Epidermal melanocyte (primary cell): Measurements from ENCODE around the gene ABI3BP.
"Not testable (repeated sequence)": the region's sequence is repeated elsewhere in the genome, so short reads cannot be mapped to it uniquely, and the experiment has no call there.

Experiments used
- DNase-seq: peaks from one replicate; pipeline ENCODE4 v3.0.0; 2011; ENCODE audit warnings: low spot score; ENCODE audit not compliant: insufficient read length

ABI3BP gene, protein sequence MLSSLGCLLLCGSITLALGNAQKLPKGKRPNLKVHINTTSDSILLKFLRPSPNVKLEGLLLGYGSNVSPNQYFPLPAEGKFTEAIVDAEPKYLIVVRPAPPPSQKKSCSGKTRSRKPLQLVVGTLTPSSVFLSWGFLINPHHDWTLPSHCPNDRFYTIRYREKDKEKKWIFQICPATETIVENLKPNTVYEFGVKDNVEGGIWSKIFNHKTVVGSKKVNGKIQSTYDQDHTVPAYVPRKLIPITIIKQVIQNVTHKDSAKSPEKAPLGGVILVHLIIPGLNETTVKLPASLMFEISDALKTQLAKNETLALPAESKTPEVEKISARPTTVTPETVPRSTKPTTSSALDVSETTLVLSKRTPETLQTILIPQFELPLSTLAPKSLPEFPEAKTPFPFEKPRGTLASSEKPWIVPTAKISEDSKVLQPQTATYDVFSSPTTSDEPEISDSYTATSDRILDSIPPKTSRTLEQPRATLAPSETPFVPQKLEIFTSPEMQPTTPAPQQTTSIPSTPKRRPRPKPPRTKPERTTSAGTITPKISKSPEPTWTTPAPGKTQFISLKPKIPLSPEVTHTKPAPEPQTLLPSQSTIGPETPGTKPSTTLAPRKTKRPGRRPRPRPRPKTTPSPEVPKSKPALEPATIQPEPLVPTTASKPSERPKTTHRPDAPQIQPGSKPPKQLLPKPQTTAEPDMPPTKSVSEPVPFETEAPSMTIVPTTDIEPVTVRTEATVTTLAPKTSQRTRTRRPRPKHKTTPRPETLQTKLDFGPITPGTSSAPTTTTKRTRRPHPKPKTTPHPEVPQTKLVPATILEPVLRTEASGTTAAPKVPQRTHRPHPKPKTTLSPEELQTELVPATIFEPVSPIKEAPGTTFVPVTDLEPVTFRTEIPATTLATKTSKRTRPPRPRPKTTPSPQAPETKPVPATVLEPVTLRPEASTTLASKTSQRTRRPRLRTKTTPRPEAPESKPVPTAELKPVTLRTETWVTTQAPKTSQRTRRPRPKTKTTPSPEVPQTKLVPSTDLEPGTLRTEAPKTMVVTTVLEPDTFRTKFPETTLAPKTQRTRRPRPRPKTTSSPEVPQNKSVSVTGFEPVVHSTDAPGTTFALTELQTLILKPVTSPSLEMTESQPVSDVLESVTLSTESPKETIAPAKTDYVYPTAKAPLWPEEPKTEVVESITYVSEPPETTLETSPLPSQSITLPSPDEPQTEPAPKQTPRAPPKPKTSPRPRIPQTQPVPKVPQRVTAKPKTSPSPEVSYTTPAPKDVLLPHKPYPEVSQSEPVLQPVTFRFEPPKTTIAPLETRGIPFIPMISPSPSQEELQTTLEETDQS (N-terminal part only)

DNA sequence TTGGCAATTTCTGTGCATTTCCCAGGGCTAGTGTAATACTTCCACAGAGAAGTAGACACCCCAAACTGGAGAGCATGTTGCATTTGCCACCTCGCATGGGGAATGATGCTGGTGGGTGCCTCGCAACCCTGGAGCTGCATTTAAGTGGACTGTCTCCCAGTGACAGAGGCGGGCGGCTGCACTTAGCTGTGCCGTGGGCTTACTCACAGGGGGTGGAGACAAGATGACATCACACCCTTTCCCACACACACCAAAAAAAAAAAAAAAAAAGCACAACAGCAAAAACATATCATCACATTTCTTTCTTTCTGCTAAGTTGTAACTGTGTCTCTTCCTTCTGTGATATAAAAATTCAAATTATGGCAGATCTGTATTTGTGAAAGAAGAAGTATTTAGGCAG lies at the start of gene ABI3BP:
Gene ABI3BP, minus strand, starts transcription at position 113 of the 400 bp plus-strand sequence. Its CDS starts 37 bp downstream, at position 76.
- no peak for DNase-seq

DNA sequence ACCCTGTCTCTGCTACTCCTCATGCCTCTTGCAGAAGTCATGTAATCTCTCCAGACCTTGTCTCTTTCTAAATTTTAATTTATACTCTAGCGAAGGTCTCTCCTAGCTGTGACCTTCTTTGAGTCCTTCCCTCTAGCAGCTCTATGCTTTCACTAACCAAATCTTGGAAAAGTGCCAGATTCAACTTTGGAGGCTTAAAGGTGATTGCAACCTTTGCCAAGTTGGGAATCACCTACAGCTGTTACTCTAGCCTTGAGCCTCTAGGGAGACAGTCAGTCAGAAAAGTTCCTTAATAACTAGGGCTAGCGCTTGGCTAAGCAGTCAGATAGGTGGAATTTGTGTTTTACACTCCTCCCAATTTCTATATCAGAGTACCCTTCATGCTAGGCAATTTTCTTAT lies 46.1 kb upstream of the ABI3BP start:
- DNase-seq = no peak

DNA sequence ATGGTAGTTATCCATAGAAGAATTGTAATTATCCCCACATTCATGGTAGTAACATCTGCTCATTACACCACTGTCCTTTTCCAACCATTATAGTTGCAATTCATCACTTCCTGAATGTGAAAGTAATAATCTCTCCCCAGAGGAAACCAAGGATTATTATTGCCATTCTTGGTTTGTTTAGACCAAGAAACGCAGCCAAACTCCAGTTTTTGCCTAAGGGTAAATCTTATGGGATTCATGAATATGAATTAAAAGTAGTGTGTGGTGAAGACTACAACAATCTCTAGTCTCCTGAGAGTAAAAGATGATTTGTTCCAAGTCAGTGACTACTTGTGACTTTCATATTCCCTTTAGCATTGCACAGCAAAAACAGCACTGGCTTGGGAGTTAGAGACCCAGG lies 45.7 kb upstream of the ABI3BP start:
- peak; percentile 45 for DNase-seq

DNA sequence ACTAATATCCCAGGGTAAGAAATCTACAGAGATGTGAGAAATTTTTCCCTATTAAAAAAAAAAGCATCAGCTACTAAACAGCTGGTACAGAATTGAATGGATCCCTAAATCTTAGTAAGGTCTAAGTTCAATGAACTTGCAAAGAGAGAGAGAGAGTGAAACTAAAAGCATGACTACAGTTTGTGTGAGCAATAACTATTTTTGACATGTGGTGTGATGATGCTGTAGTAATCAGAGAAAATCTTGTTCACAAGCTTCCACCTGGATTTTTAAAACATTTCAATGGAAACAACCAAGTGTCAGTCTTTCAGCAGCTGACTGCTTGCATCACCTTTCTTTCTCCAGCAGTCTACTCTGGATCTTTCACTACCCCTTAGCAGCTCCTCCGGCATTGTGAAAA lies 45.2 kb upstream of the ABI3BP start:
- DNase-seq = no peak

DNA sequence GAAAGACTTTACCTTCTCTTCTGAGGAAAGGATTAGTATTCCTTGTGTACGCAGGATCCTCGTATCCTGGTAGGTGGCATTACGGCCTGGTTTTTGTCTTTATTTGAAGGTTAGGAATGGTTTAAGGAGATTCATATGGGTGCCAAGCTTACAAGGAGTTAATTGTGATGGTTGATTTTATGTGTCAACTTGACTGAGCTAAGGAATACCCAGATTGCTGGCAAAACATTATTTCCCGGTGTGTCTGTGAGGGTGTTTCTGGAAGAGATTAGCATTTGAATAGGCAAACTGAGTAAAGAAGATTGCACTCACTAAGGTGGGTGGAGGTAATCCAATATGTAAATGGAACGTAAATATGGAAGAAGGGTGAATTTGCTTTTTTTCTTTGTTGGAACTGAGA lies 44.4 kb upstream of the ABI3BP start:
- no peak for DNase-seq

DNA sequence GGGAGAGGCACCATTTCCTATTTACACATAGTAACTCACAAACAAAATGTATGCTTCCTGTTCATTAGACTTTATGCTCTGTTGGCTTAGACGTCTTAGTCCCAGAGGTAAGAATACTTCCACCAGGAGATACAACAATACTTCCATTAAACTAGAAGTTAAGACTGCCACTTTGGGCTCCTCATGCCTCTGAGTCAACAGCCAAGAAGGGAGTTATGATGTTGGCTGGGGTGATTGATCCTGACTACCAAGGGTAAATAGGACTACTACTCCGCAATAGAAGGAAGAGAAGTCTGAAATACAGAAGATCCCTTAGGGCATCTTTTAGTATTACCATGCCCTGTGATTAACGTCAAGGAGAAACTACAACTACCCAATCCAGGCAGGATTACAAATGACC lies 43.5 kb upstream of the ABI3BP start:
- no peak for DNase-seq

DNA sequence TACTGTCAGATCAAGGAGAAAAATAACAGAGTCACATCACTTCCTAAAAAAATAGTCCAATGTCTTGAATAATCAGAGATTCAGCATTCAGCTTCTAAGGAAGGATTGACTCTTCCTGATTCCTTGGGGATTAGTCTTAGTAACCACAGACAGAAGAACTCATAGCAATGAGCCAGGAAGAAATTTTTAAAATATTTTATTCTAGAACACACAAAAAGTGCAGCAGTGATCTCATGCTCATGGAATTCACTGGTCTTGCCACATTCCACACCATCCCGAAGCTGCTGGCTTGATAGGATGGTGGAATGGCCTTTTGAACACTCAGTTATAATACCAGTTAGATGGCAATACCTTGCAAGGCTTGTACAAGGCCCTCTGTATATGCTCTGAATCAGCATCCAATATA lies 43.0 kb upstream of the ABI3BP start:
- DNase-seq = no peak

DNA sequence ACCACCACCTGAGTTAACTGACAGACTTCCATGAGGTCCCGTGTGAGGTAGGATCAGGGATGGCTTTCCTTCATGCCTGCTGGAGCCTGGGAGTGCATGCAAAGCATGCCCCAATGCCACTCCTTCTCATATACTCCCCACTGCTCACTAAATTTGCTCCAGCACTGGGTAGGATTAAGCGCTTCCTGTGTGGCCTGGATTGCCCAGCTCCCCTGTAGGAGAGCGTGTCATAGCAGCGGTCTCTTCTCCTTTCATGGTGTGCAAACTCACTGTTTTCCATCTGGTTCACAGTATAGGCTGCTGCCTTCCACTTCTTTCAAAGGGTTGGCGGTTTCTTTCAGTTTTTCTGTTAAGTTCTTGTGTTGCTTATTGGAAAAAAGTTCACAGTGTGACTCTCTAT lies 34.1 kb upstream of the ABI3BP start:
- no peak for DNase-seq

DNA sequence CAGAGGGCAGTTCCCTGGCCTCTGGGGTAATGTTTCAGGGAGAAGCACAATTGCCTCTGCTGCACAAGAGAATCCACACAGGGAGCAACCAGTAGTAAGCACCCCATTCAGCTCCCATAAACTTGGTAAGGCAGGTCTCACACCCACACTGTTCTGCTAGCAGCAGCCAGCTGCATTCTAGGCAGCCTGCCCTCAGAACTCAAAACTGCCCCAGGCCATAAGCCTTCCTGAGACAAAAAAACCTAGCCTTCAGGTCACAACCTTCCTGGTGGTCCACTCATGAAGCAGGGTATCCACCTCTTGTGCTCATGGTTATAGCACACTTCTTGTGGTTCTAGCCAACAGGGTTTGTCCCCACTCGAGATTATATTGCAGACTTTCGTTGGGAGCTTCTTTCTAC lies 33.7 kb upstream of the ABI3BP start:
- no peak for DNase-seq

DNA sequence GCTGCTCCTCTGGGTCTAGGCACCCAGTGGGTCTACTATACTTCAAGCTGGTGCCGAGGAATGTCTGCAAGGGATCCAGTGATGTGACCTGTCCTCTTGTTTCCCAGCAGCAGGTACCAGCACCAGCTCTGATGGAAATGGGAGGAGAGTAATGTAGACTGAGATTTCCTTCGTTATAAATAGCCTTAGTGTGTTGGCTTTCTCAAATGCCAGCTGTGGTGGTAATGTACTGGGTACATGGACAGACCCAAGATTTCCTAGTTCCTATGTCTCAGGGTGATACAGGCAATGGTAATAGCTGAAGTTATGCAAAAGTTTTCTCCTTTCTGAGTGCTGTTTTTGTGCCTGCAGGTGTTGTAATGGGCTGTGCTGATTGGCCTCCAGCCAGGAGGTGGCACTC lies 33.0 kb upstream of the ABI3BP start:
- no peak for DNase-seq

DNA sequence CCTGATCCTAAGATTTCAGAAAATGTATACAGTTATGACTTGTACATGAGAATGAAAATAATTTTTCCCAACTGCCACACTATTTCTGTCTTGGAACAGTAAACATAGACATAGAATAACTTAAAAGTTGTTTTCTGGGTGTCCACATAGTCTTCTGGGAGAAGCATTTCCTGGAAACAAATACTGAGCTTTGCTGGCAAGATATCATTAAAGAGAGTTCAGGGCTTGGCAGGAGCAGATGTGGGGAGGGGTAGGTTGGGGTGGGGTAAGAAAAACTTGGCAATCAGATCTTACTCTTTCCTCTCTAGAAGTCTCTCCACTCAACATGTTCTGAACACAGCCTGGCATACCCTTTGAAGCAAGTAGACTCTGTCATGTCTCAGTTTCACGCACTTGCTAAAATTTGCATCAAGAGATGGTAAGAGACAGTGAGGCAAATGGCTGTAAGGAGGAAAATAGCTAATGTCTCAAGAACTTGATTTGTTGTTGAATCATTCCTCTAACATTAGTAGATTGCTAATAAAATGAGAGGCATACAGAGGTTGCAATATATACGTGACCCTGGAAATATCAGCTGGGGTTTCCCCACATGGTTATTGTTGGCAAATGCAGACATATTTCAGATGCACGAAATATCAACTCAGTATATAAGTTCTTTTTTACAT lies 27.3 kb upstream of the ABI3BP start:
- no peak for DNase-seq

DNA sequence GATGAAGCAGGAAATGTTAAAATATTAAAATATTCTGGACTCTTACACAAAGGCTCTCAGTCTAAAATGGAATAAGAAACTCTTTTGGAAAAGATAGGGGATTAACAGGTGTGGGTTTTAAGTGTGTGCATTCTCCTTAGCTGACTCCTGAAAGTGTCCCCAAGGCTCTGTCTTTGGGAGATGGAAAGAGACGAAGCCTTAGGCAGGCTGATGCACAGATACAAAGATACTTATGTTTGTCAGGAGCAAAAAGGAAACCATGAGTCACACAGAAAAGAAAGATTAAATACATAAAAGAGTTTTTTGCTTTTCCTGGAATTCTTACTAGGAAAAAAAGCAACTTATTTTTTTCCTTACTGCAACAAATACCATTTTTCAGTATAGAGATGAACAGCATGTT lies 23.8 kb upstream of the ABI3BP start:
- no peak for DNase-seq

DNA sequence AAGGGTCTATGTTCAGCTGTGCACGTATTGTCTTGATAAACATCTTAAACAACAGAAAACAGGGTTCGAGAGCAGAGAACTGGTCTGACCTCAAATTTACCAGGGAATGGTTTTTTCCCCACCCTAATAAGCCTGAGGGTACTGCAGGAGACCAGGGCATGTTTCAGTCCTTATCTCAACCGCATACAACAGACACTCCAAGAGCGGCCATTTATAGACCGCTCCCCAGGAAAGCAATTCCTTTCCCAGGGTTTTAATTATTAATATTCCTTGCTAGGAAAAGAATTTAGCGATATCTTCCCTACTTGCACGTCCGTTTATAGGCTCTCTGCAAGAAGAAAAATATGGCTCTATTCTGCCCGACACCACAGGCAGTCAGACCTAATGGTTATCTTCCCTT lies 19.1 kb upstream of the ABI3BP start:
- not testable (repeated sequence) for DNase-seq

DNA sequence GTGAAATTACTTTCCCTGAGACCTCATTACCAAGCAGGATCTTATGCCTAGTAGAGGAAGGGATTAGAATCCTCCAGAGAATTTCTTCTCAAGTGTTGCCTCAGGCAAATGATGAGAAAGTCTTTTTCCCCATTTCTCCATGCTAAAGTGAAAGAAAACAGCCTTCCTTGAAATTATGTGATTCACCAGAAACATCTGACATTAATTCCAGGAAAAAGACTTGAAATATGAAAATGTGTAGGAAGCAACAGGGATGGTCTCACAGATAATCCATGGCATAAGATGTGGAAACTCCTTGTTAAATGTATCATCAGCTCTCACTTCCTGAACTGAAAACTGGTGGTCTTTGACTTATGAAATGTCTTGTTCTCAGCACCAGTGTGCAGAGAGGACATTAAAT lies 17.9 kb upstream of the ABI3BP start:
- DNase-seq = no peak

DNA sequence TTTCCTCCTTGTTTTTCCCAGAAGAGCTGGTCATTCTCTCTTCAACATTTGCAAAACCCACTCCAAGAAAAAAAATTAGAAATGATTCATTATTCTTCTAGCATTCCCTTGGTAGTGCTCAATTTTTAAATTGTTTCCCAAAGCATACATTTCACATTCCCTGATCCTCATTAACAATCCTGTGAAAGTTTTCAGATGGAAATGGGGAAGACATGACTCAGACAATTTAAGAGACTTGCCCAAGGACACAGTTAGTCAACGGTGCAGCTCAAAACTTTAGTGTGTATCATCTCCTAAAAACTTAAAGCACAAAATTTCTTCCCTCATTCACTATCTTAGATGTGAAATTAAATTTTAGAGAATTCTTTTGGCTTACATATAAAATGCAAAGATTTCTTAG lies 17.1 kb upstream of the ABI3BP start:
- no peak for DNase-seq

DNA sequence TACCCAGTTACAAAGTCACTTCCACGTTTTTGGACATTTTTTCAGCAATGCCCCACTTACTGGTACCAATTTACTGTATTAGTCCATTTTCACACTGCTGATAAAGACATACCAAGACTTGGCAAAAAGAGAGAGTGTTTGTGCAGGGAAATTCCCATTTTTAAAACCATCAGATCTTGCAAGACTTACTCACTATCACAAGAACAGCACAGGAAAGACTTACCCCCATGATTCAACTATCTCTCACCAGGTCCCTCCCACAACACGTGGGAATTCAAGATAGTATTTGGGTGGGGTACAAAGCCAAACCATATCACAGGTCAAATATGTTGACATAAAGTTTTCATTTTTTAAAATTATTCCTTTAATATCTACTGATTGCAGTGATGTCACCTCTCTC lies 16.2 kb upstream of the ABI3BP start:
- DNase-seq = no peak

DNA sequence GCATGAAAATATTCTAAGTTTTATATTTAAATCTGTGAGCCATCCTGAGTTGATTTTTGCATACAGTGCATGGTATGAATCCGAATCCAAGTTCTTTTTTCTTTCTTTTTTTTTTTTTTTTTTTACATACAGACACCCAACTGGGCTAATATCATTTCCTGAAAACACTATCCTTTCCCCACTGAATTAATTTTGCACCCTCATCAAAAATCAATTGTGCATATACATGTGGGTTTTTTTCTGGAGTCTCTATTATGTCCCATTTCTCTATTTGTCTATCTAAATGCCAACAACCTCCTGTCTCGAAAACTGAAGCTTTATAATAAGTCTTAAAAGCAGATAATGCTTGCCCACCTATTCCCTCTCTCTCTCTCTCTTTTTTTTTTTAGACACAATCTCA lies 5.9 kb upstream of the ABI3BP start:
- DNase-seq = no peak

DNA sequence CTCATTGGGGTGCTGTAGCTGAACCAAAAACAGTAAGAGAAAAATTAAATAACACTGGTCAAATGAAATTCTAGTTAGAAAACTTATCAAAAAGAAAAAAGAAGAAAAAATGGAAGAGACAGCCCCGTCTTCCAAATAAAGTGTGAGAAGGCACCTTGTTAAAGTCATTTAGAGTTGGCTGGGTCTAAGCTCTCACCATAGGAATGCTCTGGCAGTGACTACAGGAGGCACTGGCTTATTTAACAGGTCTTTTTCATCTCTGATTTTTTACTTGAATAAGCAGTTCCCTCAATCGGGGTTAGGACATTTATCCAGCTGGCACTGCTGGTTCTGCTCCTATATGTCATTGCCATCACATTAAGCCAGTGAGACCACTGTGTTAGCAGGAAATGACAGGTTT lies 1.6 kb upstream of the ABI3BP start:
- no peak for DNase-seq

DNA sequence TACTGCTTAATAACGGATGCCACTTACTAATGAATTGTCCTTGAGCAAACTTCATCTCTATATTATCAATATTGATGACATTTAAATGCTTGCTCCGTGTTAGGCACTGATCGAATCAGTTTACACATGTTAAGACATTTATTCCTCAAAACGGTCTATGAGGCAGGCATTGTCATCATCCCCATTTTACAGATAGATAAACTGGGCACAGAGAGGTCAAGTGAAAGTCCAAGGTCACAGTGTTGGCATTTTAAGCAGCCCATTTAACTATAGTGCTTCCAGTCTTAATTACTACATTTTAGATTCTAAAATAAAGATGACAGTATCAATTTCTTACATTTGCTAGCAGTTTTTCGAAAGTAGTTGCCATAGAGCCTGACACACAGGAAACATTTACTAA lies 966 bp upstream of the ABI3BP start:
- DNase-seq = no peak

DNA sequence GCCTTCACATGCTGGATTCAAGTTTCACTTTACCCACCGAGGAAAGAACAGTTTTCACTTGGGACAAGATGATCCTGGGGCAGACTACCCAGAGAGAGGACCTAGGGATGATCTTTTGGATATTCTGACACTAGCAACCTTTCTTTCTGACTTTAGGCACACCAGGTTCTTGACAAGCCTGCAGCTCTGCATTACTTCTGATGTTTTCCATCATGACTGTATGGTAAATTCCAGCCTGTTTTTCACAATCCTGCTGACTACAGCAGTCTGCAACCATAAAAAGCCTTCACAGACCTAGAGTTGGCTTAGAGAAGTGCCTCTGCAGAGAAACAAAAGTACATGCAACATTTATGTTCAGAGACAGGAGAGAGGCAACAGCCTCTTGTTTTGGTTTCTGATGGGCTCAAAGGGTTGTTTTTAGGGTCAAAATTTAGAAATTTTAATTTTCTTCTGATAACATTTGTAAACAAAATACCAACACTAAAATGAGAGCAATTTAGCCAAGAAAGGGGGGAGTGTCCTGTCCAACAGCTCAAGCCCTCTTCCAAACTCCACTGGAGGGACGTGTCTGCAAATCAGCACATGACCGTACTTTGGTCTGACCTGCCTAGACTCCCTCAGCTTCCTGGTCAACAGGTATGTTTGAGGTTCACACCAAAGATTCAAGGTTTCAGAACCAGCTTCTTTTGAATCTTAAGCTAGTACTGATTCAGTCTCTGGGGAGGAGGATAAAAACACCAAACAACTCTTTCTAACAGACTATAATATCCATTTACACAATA lies 799 bp downstream of the ABI3BP start:
- no peak for DNase-seq
